Thoracic aorta (tissue), 2 donors: Measurements from ENCODE around the gene CABP1. TPM values are rescaled to one million over a fixed set of nuclear protein-coding genes. Genes with fewer than 3 reads are reported as not detected.

Source experiments
- ATAC-seq: fragments of 150-250 bp; one replicate; pipeline ENCODE4 v1.8.0; 2017; ENCODE audit warnings: low read depth; ENCODE audit not compliant: insufficient number of reproducible peaks, low FRiP score
- DNase-seq: peaks from one replicate; pipeline ENCODE4 v3.0.0-alpha.2; 2020; ENCODE audit warnings: low spot score
- H3K27ac ChIP-seq, 2 donors: fragments of 200-600 bp; sonication (generic); 1 replicate in 1 of 2; 2 replicates in 1 of 2; pipeline ENCODE4 v1.5.1; 2016; ENCODE audit warnings: mild to moderate bottlenecking in 2 of 2, moderate library complexity in 2 of 2
- H3K27me3 ChIP-seq: fragments of 200-600 bp; sonication (generic); replicated peaks from 2 replicates; pipeline ENCODE4 v1.6.0; 2016; ENCODE audit warnings: mild to moderate bottlenecking; ENCODE audit not compliant: insufficient read depth
- H3K36me3 ChIP-seq: fragments of 200-600 bp; sonication (generic); one replicate; pipeline ENCODE4 v1.5.1; 2016
- H3K4me1 ChIP-seq, 2 donors: fragments of 200-600 bp; sonication (generic); 1 replicate in 1 of 2; 2 replicates in 1 of 2; pipeline versions ENCODE4 v1.5.1 to v1.6.0; 2016; ENCODE audit warnings: low read depth in 2 of 2, mild to moderate bottlenecking in 1 of 2; ENCODE audit not compliant: control insufficient read depth in 1 of 2
- H3K4me3 ChIP-seq: fragments of 200-600 bp; sonication (generic); 2 replicates; pipeline ENCODE4 v1.5.1; 2016; ENCODE audit warnings: mild to moderate bottlenecking
- H3K9me3 ChIP-seq: fragments of 200-600 bp; sonication (generic); 2 replicates; pipeline ENCODE4 v1.5.1; 2016
- total RNA-seq, 2 donors: library from RNA; depleted of rRNA; stranded (reverse); fragments of >200 nt; gene quantifications; one replicate each; pipeline versions ENCODE4 v1.1.0 to v1.2.3, GENCODE V29; 2016
- TF ChIP-seq, protein P1 (sequence below): fragments of 200-600 bp; sonication (generic); IDR thresholded peaks from one replicate; pipeline ENCODE4 v1.5.1; 2019; ENCODE audit warnings: antibody characterized with exemption

Gene CABP1
- total RNA-seq, 2 donors from 2014 or later: 1.4 TPM; not detected in 1

DNA sequence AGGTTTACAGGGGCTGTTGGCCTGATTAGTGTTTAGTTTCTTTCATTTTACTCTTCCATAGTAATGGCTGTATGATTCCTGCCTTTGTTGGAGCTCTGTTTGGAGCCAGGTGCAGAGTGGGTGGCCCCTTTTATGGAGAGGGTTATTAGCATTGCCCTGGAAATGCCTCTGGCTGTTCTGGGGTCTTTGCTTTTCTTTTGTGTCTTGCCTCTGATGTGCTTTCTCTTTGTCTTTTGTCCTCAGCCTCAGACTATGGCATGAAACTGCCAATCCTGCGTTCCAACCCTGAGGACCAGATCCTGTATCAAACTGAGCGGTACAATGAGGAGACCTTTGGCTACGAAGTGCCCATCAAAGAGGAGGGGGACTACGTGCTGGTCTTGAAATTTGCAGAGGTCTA, 53.4 kb downstream of the CABP1 start:
- TF ChIP-seq, protein P1, sequence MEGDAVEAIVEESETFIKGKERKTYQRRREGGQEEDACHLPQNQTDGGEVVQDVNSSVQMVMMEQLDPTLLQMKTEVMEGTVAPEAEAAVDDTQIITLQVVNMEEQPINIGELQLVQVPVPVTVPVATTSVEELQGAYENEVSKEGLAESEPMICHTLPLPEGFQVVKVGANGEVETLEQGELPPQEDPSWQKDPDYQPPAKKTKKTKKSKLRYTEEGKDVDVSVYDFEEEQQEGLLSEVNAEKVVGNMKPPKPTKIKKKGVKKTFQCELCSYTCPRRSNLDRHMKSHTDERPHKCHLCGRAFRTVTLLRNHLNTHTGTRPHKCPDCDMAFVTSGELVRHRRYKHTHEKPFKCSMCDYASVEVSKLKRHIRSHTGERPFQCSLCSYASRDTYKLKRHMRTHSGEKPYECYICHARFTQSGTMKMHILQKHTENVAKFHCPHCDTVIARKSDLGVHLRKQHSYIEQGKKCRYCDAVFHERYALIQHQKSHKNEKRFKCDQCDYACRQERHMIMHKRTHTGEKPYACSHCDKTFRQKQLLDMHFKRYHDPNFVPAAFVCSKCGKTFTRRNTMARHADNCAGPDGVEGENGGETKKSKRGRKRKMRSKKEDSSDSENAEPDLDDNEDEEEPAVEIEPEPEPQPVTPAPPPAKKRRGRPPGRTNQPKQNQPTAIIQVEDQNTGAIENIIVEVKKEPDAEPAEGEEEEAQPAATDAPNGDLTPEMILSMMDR: no peak
- Histone ChIP-seq H3K9me3 (no peaks in the 10 kb centered on the region), H3K27ac (no peak overlapping the region), H3K4me1 (peaks cover 8 to 16% of the 10 kb centered on the region in 2 donors), H3K4me3 (no peak overlapping the region), H3K36me3 (peaks cover 38% of the 10 kb centered on the region), H3K27me3 (no peaks in the 10 kb centered on the region)
- ATAC-seq: no peak
- no peak for DNase-seq

DNA sequence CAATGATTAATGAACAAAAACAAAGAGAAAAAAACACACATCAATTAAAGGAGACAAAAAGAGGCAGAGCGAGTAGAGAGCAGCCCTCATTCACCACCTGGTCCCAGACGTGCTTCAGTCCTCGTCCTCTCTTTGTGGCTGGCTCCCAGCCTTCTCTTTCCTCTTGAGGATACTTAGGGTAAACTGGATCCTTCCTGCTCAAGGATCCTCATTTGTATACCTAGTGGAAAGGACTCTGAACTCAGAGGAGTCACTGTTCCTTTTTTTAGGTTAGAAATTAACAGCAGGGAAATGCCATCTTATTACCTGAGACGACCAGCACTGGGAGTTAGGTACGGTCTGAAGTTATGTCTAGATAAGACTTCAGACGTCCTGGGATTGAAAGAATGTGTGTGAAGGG, 56.2 kb downstream of the CABP1 start:
- DNase-seq: no peak
- no peaks in the 10 kb centered on the region for H3K27me3 ChIP-seq
- no peak for ATAC-seq
- peaks cover 38% of the 10 kb centered on the region for H3K36me3 ChIP-seq
- peaks cover 0 to 14% of the 10 kb centered on the region in 2 donors for H3K4me1 ChIP-seq
- H3K9me3 ChIP-seq: no peaks in the 10 kb centered on the region
- H3K4me3 ChIP-seq: no peak overlapping the region
- TF ChIP-seq, protein P1: no peak
- H3K27ac ChIP-seq: no peak overlapping the region

DNA sequence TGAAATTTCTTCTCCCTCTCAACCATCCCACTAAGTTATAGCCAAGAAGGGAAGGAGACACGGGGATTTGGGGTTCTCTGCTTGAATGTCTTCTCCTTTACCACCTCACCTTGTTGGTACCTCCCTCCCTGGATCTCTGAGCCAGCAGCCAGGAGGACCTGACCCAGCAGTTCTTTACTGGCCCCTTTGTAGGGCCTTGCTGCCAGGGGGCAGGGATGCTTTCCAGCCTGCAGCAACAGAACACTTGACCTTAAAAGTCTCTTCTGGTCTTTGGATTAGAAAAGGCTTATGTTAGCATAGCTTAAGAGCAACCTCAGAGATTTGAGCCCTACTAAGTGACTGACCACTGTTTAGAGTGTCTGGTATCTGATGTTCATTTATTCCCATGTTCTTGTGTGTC, 56.9 kb downstream of the CABP1 start:
- DNase-seq (no peak), ATAC-seq (no peak)
- TF ChIP-seq, protein P1: no peak
- Histone ChIP-seq H3K4me3 (no peak overlapping the region), H3K36me3 (peaks cover 38% of the 10 kb centered on the region), H3K27ac (no peak overlapping the region), H3K9me3 (no peaks in the 10 kb centered on the region), H3K4me1 (peaks cover 0 to 14% of the 10 kb centered on the region in 2 donors), H3K27me3 (no peaks in the 10 kb centered on the region)

DNA sequence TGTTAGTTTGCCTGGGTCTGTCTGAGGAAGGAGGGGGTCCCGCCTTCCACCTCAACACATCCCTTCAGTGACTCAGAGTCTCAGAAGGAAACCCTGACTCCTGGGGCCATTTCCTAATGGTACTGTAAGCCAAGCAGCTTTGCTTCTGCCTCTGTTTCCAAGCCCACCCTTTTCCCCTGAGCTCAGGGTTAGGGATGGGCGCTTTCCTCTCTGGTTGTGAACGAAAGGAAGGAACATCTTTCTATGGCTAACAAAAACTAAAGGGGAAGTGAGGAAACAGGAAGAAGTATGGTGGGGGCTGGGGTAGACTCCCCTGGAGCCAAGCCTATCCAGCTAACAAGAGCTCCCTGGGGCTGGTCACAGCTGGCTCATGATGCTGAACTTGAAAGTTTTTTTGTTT, 58.2 kb downstream of the CABP1 start:
- peaks cover 44% of the 10 kb centered on the region for H3K36me3 ChIP-seq
- no peak overlapping the region for H3K27ac ChIP-seq
- TF ChIP-seq, protein P1: no peak
- peaks cover 0 to 14% of the 10 kb centered on the region in 2 donors for H3K4me1 ChIP-seq
- no peaks in the 10 kb centered on the region for H3K27me3 ChIP-seq
- no peaks in the 10 kb centered on the region for H3K9me3 ChIP-seq
- ATAC-seq (no peak), DNase-seq (no peak)
- H3K4me3 ChIP-seq: no peak overlapping the region

DNA sequence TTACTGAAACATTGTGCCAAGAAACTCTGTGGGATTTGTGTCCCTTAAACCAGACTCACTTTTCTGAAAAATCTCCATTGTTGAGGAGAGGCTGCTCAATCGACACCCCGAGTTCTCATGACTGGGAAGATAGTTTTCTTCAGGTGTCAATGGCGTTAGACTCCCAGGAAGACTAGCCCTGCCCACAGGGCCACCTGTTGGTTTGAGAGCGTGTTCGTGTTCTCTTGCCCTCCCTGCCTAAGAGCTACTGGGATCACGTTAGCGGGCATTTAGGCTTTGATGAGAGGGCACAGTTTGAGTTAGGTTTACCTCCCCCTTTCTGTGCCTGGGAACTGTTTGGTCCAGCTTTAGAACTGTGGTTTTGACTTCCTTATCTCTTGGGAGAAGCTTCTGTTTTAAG, 59.1 kb downstream of the CABP1 start:
- no peak overlapping the region for H3K27ac ChIP-seq
- ATAC-seq: no peak
- H3K4me1 ChIP-seq: peaks cover 0 to 14% of the 10 kb centered on the region in 2 donors
- H3K36me3 ChIP-seq: peaks cover 38% of the 10 kb centered on the region
- DNase-seq: no peak
- H3K27me3 ChIP-seq: no peaks in the 10 kb centered on the region
- no peak overlapping the region for H3K4me3 ChIP-seq
- TF ChIP-seq, protein P1: no peak
- no peaks in the 10 kb centered on the region for H3K9me3 ChIP-seq
